Activated CD4-positive, alpha-beta T cell treated with anti-CD3 and anti-CD28 coated beads for 24 hours (primary cell): ENCODE results near the gene STRAP.
"Not testable (repeated sequence)": the region's sequence is repeated elsewhere in the genome, so short reads cannot be mapped to it uniquely, and the experiment has no call there.

Experiments used
- DNase-seq, 2 donors: peaks; one replicate each; pipeline ENCODE4 v3.0.0-alpha.2; 2020; ENCODE audit warnings: low read depth in 2 of 2

STRAP gene

GRCh38 chr12:15873556-15873955 is 8.6 kb upstream of the STRAP start:
- DNase-seq: no peak

- not testable (repeated sequence) for DNase-seq
Observed at GRCh38 chr12:15874556-15875145, 7.5 kb upstream of the STRAP start.

- no peak for DNase-seq
Observed at GRCh38 chr12:15875863-15876262, 6.3 kb upstream of the STRAP start.

- no peak for DNase-seq
Observed at GRCh38 chr12:15879413-15879812, 2.8 kb upstream of the STRAP start.

- DNase-seq: no peak
Observed at GRCh38 chr12:15880721-15881120, 1.5 kb upstream of the STRAP start.

GRCh38 chr12:15883536-15883935 is 1.3 kb downstream of the STRAP start:
- no peak for DNase-seq

- DNase-seq: no peak
Observed at GRCh38 chr12:15886372-15887042, 4.3 kb downstream of the STRAP start.

GRCh38 chr12:15887043-15887817 is 5.0 kb downstream of the STRAP start:
- DNase-seq: no peak

GRCh38 chr12:15892645-15893259 is 10.6 kb downstream of the STRAP start:
- DNase-seq: no peak

GRCh38 chr12:15893260-15893659 is 11.1 kb downstream of the STRAP start:
- DNase-seq: no peak

- DNase-seq: no peak
Observed at GRCh38 chr12:15896867-15897266, 14.7 kb downstream of the STRAP start.

- no peak for DNase-seq
Observed at GRCh38 chr12:15897433-15897832, 15.2 kb downstream of the STRAP start.

GRCh38 chr12:15899282-15899870 is 17.2 kb downstream of the STRAP start:
- no peak for DNase-seq

GRCh38 chr12:15904378-15904920 is 22.3 kb downstream of the STRAP start:
- no peak for DNase-seq

- DNase-seq: no peak
Observed at GRCh38 chr12:15910468-15910863, 28.3 kb downstream of the STRAP start.

GRCh38 chr12:15910864-15911721 is 28.9 kb downstream of the STRAP start, which contains the start of gene DERA:
Gene DERA, plus strand, starts transcription at chr12:15911332. Its CDS starts 52 bp downstream, at chr12:15911384.
- DNase-seq: peak; percentile 29 to 41

- DNase-seq: not testable (repeated sequence)
Observed at GRCh38 chr12:15911931-15912330, 29.7 kb downstream of the STRAP start.

- DNase-seq: not testable (repeated sequence)
Observed at GRCh38 chr12:15914131-15914530, 31.9 kb downstream of the STRAP start.

- no peak for DNase-seq
Observed at GRCh38 chr12:15918066-15918465, 35.9 kb downstream of the STRAP start.

GRCh38 chr12:15919418-15919817 is 37.2 kb downstream of the STRAP start:
- DNase-seq: no peak

- no peak for DNase-seq
Observed at GRCh38 chr12:15924956-15925355, 42.8 kb downstream of the STRAP start.
